Amniotic epithelial cell (primary cell): ENCODE data around the gene KLHL22.

Experiments
- DNase-seq: peaks from one replicate; pipeline ENCODE4 v3.0.0-alpha.2; 2010; ENCODE audit warnings: low read depth

Gene KLHL22

DNA sequence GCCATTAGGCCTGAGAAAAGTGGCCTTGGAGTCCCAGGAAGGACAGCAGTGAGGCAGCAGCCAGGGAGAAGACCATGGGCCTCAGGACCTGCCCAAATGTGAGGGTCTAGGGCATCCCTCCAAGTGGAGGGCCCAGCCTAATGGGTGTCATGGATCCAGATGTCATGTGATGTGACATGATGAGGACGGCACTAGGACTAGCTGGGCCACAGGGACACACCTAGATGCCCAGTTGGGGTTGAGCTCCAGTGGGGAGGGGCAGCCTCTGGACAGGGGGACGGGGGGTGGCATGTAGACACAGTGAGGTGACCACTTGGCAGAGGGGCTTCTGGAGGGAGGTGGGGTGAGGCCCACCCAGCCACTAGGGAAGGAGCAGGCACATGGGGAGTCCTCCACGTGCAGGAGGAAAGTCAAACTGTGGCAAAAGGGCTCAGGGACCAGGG lies 63.3 kb downstream of the KLHL22 start:
- no peak for DNase-seq

DNA sequence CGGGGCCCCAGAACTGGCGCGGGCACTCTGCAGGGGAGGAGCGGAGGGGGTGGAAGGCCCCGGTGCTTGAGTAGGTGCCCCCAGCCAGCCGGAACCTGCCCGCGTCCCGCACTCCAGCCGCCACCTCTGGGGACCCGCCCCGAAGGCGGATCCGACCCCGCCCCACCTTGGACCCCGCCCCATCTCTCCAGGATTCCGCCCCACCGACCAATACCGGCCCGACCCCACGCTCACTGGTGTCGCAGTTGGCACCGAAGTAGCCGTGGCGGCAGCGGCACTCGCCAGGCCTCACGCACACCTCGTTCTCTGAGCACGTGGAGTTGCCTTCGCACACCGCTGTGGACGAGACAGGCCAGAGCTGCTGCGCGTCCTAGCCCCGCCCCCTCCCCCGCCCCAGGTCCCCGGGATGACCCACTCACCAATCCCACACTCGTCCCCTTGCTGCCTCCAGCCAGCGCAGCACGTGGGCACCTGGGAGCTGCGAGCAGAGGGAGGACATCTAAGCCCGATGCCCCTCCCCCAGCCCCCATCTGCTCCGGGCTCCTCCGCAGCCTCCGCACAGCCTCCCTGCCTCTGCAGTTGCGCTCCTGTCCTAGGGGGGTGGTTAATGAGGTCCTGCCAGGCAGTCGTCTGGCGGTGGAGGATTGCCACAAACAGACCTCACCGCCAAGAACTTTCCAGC lies 63.9 kb downstream of the KLHL22 start:
- DNase-seq: no peak

- peak; percentile 55 for DNase-seq
Measured at GRCh38 chr22:20430720-20431510, 64.7 kb downstream of the KLHL22 start.

GRCh38 chr22:20430101-20430719 lies 65.4 kb downstream of the KLHL22 start:
- no peak for DNase-seq

DNA sequence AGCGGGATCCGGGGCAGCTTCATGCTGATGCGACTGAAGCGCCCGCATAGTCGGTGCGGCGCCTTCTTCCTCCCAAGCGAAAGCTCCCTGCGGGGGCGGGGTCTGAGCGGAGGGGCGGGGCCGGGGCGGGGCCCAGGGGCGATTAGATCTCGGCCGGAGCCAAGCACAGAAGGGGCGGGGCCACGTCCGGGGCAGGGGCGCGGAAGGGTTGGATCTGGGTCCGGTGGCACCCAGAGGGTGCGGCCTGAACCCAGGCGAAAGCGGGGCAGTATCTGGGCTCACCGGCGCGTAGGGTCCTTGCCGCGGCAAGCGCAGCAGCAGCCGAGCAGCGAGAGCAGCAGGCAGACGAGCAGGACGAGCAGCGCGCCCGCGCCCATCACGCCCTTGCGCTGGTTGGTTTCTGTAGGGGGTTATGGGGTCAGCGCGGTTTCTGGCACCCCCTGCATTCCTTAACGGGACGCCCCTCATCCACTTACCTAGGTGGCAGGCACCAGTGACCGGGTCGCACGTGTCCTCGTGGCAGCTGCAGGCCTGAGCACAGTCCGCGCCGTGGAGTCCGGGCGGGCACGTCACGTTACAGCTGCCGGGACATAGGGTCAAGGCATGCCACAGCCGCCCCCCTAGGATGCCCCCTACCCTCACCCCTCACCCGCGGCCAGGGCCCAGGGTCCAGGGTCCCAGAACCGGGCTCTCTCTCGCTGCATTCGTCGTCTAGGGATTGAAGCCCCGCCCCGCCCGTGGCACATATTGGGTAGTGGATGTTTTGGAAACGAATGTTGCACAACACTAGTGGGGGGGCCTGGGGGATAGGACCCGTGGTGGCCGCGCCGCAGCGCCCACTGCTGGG lies 66.1 kb downstream of the KLHL22 start:
- DNase-seq: no peak

GRCh38 chr22:20428496-20429253 lies 66.9 kb downstream of the KLHL22 start:
- DNase-seq: no peak

DNA sequence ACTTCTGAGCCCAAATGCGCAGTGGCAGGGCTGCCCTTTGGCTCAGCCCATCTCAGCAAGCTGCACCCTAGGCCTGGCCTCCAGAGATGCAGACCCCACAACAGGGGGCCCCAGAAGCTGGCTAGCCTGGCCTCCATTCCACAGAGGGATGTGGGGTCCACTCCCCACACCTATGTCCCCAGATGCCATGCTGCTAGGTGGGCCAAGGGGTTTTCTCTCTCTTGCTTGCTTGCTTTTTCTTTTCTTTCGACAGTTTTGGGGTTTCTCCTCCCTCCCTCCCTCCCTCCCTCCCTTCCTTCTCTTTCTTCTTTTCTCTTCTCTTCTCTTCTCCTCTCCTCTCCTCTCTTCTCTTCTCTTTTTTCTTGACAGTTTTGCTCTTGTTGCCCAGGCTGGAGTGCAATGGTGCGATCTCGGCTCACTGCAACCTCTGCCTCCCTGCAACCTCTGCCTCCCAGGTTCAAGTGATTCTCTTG lies 67.6 kb downstream of the KLHL22 start:
- DNase-seq: no peak

GRCh38 chr22:20427104-20427944 lies 68.3 kb downstream of the KLHL22 start:
- DNase-seq: no peak

DNA sequence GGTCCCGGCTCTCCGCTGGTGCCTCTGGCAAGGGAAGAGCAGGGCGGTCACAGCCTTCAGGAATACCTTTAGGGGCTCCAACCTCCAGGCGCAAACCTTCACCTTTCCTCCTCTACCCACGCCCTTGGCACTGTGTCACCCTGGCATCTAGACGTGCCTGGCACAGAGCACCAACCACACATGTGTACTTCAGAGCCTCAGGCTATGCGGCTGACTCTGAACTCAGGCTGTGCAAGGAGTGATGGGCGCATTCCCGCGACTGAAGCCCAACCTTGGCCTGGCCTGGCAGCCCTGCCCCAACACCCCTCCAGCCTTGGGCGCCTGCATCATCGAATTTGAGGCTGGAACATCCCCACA lies 69.4 kb downstream of the KLHL22 start:
- DNase-seq: no peak

DNA sequence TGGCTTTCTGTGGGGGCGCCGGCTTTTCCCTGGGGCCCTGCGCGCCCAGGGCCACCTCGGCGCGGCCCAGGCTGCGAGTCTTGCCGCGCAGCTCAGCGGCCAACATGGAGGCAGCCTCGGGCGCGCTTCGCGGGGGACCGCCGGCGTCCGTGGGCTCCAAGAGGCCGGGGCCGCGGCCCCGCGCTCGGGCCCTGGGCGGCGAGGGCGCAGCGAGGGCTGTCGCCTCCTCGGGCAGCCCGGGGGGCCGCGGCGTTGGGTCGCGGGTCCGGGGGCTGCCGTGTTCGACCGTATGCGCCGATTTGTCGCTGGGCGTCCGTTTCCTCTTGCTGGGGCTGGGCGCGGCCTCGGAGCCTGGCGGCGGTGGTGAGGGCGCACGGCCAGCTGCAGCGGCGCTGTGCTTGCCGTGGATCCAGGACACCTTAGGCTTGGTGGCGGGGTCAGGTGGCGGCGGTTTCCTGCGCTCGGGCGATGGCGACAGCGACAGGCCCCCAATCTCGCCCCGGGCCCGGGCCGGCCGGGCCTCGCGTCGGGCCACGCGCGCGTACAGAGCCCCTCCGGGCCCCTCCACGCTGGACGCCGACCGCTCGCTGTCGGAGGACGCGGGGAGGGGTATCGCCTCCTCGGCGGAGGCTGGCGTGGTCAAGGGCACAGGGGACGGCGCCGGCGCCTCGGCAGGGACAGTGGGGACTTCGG lies 69.9 kb downstream of the KLHL22 start:
- no peak for DNase-seq

DNA sequence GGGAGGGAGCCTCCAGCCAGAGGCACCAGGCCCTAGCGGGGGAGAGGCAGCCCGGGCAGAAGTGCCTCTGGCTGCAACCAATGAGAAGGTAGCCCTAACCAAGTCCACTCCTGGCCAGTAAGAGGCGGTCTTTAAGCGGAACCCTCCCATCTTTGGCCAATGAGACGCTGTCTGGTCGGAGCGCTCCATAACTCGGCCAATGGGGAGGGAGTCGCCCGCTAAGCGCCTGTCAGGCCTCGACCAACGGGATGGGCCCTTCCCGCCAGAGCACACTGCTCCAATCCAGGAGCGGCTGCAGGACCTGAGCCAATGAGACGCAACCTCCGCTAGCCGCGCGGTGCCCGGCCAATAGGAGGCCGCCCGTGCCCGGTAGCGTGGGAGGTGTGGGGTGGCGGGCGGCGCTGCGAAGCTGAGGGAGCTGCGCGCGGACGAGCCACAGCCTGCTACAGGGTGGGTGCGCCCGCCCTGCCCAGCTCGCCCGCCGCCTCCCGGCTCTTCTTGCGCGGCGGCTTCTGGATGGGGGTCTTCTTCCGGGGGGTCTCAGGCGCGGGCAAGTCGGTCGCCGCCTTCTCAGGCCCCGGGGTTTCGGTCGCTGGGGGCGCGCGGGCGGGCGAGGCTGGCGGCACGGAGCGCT lies 70.5 kb downstream of the KLHL22 start:
- no peak for DNase-seq

- no peak for DNase-seq
Measured at GRCh38 chr22:20424568-20424931, 71.0 kb downstream of the KLHL22 start.

DNA sequence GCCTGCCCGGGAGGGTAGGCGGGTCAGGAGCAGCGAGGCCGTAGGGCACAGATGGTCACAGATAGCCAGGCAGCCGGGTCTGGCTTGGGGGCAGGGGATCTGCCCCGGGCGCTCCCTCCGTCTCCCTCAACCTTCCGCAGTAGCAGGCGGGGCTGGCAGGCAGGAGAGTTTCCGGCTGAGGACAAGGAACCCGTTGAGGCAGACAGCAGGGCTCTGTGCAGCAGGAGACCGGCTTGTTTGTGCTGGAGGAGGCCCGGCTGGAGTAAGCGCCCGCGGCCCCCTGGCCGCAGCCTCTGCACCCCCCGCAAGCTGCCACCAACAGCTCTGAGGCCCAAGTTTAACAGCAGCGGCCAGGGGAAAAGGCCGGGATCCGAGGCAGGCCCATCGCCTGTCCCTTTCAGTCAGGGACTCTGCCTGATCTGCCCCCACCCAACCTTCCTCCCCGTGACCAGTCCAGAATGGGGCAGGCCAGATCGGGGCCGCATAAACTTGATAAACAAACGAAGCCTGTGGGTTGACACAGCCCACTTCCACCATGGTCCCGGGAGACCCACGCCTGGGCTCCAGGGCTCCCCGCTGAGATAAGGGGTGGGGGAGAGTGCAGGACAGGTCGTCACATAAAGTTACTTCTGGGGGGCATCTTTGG lies 71.6 kb downstream of the KLHL22 start:
- no peak for DNase-seq

- no peak for DNase-seq
Measured at GRCh38 chr22:20423008-20423905, 72.3 kb downstream of the KLHL22 start.

DNA sequence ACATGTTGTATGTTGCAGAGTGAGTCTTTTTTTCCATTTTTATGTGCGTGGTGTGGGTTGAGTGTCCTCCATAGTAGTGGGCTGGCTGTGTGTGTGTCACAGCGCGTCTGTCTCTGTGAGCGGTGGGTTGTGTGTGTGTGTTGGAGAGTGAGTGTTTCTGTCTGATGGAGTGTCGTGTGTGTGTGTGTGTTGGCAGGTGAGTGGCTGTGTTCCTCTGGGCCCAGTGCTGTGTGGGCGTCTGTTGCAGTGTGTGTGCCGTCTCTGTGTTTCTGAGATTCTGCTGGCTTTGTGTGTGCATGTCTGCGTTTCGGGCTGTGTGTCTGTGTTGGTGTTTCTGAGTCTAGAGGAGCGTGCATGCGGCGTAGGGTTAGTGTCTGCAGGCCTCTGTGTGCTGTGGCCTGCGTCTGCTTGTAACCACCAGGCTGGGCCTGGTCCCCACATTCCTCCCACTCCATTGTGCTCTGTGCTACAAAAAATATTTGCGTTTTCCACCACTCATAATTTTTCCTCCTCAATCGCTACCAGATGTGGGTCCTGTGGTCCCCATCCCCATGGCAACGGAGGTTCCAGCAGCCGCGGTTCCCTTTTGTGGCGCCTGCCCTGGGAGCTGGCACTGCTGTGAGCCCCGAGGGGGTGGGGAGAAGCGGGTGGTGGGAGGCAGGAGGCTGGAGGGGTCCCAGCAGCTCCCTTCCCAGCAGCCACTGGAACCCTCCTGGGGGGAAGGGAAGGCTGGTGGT lies 73.2 kb downstream of the KLHL22 start:
- no peak for DNase-seq

DNA sequence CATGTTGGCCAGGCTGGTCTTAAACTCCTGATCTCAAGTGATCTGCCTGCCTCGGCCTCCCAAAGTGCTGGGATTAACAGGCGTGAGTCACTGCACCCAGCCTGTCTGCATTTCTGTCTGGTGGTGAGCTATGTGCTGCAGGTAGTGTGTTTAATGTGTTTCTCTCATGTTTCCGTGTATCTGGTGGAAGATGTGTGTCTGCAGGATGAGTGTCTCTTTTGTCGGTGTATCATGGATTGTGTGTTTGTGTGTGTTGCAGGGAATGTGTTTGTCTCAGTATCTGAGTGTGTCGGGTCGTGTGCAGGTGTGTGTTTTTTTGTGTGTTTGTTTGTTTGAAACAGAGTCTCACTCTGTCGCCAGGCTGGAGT lies 74.1 kb downstream of the KLHL22 start:
- DNase-seq: peak; percentile 48

GRCh38 chr22:20420157-20420842 lies 75.3 kb downstream of the KLHL22 start:
- DNase-seq: no peak
